Measurements from ENCODE around the gene DHX16.

Gene DHX16

DNA sequence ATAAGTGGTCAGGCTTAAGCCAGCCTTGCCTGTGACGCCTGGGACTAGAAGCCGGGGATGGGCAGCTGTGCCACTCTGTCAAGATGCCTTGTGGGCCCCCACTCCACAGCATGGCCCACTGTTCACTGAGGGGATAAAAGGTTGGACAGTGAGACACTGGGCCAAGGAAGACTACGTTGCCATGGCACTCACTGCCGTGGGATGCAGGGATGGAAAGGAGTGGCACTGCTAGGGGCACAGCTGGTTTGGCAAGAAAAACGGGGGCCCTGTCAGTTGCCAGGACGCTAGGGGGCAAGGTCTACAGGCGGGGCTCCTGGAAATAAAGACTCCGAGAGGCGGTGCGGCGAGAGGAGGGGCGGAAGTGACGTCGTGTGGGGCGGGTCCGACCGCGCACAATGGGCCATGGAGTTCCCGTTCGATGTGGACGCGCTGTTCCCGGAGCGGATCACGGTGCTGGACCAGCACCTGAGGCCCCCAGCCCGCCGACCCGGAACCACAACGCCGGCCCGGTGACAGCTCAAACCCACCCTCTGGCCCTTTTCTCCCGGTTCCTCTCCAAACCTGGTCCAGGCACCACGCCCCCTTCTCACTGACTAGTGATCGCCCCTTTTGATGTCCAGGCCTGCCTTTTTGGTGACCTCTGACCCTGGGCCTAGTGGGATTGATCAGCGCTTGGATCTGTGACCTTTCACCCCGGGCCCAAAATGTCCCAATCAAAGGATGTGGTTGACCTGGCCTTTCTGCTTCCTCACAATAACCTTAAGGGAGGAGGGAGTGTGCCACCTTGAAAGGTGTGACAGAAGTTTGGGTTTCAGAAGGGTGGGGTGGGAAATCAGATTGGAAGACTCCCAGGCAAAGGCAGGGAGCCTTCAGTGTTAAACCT is 46.1 kb downstream of the DHX16 start, which contains the start of gene ATAT1:
Gene ATAT1, plus strand, starts transcription at position 391 of the 883 bp plus-strand sequence.
- peak; percentile 91 for DNase-seq

GRCh38 chr6:30625511-30625910 is 47.3 kb downstream of the DHX16 start:
- DNase-seq = no peak

DNA sequence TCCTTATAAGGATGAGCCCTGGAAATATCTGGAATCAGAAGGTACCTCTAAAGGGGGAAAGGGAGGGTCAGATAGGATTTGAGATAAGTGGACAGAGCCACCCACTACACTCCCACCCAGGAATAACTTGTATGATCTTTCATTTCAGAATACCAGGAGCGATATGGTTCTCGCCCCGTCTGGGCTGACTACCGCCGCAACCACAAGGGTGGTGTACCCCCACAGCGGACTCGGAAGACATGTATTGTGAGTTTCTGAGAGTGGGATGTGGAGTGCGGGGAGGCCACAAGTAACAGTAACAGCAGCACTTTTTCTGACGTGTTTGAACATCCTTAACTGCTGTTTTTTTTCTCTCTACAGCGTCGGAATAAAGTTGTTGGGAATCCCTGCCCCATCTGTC is 53.2 kb downstream of the DHX16 start:
- DNase-seq = no peak

GRCh38 chr6:30618270-30618797 is 54.5 kb downstream of the DHX16 start:
- DNase-seq = peak; percentile 62

DNA sequence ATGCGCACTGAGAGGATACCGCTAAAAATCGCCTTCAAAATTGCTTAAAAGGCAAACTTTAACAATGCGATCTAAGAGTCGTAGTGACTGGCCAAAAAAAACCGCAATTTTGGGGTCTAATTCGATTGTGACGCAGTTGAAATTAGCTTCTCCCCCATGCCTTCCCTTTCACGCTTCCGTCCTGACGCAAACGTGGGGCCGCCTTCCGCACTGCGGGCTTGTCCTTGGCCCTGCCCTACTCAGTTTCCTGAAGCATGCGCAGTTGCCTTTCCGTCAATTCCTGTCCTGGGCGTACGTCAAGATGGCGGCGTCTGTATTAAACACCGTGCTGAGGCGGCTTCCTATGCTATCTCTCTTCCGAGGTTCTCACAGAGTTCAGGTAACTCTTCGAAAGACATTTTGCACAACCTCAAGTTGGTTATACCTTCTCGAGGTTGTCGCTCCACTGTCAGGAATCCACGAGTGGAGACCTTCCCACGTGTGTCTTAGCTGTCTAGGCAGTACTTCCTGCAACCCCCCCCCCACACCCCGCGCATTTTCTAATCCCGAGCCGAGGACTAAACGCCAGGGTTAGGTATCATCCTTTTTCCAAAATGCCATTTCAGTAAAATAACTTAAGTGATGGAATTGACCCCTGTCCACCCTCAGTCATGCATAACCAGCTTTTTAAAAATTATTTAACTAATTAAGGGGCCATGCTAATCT is 55.1 kb downstream of the DHX16 start, which contains the start of gene MRPS18B:
Gene MRPS18B, plus strand, starts transcription at position 276 of the 705 bp plus-strand sequence. Its CDS starts 26 bp downstream, at position 302.
- peak; percentile 99 for DNase-seq

GRCh38 chr6:30616811-30617564 is 55.8 kb downstream of the DHX16 start, which contains the start of gene PPP1R10:
PPP1R10 (minus strand) TSS chr6:30617243; CDS start chr6:30609944, 7,299 bp downstream.
- DNase-seq = peak; percentile 100

DNA sequence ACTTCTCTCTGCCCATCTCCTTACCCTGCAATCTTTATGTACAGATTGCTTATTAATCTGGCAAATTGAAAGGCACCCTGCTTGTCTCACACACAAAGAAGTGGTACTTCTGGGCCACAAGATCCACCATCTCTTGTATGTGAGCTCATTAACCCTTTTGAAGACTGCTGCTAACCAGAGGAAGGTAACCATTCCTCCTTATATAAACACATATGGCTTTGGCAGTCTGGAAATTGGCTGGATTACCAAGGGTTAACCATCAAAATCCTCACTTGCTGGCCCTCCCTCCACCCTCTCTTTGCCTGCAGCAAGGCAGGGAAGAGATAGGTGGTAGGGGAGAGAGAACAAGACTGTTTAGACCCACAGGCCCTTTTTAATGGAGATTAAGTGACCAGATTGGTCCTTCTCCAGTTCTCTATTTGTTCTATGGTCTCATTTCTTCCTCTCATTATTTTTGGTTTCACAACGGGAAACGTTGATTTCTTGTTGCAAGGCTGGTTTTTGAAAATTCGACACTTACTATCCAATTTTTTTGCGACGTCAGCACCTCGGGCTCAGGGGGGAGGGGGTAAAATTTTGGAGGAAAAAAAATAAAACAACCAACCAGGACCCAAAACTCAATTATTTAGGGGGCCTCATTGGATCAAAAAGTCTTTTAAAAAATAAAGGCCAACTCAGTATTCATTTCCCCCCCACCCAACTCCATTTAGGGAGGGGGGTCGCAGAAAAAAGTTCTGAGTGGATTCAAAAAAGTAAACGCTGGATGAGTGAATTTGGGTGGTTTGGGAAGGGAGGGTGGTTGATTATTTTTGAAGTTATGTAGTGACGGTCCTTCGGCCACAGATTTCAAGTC is 56.6 kb downstream of the DHX16 start:
- DNase-seq = peak; percentile 81

GRCh38 chr6:30615219-30615957 is 57.4 kb downstream of the DHX16 start:
- peak; percentile 89 for DNase-seq

DNA sequence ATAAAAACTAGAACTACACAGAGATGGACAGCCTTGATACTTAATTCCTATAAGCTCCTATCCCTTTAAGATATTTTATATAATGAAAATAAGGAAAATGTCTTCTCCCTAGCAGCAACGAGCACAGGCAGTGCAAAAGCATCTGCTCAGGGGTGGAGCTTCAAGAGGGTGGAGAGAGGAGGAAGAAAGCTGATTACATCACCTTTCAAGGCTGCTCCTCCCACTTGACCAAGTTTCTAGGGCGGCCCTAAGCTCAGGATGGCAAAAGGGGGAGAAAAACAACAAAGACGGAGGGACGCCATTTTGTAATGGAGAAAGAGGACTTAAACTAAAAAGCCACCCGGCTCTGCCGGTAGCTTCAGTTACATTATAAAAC is 58.0 kb downstream of the DHX16 start:
- DNase-seq = peak; percentile 99

GRCh38 chr6:30614044-30614842 is 58.6 kb downstream of the DHX16 start:
- DNase-seq = peak; percentile 67

- peak; percentile 37 for DNase-seq
Measured at GRCh38 chr6:30613251-30614043, 59.4 kb downstream of the DHX16 start.

- no peak for DNase-seq
Measured at GRCh38 chr6:30612687-30613248, 60.0 kb downstream of the DHX16 start.

- peak; percentile 61 for DNase-seq
Measured at GRCh38 chr6:30612213-30612612, 60.6 kb downstream of the DHX16 start.

DNA sequence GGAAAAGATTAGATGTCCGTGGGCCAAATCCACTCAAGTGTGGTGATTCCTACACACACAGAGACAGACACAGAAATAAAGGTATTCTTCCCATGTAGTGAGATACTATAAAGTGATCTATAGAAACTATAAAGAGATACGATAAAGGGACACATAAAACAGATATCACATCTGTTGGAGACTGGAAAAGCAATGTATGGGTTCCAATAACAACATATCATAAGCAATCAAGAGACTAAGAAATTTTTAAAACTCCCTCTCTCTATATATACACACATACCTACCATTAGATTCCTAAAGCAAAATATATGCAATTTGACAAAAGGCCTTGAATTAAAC is 61.0 kb downstream of the DHX16 start:
- no peak for DNase-seq

DNA sequence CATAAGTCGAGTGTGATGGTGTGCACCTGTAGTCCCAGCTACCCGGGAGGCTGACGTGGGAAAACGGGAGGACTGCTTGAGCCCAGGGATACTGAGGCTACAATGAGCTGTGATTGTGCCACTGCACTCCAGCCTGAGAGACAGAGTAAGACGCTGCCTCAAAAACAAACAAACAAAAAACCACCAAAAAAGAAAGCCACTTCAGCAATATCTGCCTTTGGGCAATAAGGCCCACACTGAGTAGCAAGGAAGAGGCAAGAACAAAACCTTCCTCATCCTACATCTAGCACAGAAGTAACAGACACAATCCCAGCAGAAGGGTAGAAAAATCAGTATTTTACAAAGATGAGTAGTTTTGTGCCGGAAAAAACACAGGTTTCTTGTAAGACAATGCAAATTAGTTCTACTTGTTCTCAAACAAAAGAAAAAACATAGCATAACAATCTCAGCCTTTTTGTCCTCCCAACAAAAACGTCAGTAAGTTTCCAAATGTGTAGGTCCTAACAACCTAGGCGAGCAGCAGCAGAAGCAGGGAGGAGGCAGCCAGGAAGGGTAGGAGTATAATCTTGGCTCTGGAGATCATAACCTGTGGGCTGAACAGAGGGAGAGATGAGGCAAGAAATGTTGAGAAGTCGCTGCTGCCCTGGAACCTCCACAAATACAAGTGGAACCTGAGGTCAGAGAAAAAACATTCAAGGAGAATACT is 61.5 kb downstream of the DHX16 start:
- no peak for DNase-seq

DNA sequence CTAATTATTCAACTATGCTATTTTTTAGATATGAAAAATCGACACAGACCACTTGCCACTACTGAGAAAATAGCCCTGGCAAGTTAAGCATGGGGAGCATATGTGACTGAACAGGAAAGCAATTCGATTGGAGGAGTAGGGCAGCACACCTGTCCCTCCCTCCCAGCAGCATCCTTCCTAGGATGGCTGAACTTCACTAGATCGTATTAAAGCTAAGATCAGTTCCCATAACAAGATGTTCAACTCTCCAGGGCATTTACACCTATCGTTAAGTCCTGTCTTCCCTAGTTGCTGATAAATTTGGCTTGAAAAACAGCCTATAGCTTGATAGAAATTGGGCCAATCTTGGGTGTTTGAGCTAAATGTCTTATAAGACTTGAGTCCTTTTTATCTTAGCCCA is 62.7 kb downstream of the DHX16 start:
- no peak for DNase-seq

- DNase-seq = no peak
Measured at GRCh38 chr6:30603961-30604360, 68.8 kb downstream of the DHX16 start.
